VCaP (cell line): ENCODE measurements around the gene C12orf76.
"Not testable (repeated sequence)": the region's sequence is repeated elsewhere in the genome, so short reads cannot be mapped to it uniquely, and the experiment has no call there.

Experiments used
- H3K27ac ChIP-seq: fragments of 450-650 bp; 2 replicates; pipeline ENCODE4 v1.5.1; 2017
- TF ChIP-seq, protein P1 (sequence below): fragments of 450-650 bp; conservative IDR thresholded peaks from 2 replicates; pipeline ENCODE4 v1.5.1; 2017; ENCODE audit warnings: mild to moderate bottlenecking, moderate library complexity

Gene C12orf76

DNA sequence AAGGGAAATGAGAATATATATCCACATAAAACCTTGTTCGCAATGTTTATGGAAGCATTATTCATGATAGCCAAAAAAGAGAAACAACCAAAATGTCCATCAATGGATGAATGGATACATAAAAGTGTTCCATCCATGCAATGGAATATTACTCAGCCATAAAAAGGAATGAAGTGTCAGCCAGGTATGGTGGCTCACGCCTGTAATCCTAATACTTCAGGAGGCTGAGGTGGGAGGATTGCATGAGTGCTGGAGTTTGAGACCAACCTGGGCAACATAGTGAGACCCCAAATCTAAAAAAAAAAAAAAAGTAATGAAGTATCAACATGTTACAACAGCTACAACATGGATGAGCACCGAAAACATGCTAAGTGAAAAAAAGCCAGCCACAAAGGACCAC lies 23.6 kb upstream of the C12orf76 start:
- H3K27ac ChIP-seq = no peak overlapping the region
- TF ChIP-seq, protein P1, sequence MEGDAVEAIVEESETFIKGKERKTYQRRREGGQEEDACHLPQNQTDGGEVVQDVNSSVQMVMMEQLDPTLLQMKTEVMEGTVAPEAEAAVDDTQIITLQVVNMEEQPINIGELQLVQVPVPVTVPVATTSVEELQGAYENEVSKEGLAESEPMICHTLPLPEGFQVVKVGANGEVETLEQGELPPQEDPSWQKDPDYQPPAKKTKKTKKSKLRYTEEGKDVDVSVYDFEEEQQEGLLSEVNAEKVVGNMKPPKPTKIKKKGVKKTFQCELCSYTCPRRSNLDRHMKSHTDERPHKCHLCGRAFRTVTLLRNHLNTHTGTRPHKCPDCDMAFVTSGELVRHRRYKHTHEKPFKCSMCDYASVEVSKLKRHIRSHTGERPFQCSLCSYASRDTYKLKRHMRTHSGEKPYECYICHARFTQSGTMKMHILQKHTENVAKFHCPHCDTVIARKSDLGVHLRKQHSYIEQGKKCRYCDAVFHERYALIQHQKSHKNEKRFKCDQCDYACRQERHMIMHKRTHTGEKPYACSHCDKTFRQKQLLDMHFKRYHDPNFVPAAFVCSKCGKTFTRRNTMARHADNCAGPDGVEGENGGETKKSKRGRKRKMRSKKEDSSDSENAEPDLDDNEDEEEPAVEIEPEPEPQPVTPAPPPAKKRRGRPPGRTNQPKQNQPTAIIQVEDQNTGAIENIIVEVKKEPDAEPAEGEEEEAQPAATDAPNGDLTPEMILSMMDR = no peak

DNA sequence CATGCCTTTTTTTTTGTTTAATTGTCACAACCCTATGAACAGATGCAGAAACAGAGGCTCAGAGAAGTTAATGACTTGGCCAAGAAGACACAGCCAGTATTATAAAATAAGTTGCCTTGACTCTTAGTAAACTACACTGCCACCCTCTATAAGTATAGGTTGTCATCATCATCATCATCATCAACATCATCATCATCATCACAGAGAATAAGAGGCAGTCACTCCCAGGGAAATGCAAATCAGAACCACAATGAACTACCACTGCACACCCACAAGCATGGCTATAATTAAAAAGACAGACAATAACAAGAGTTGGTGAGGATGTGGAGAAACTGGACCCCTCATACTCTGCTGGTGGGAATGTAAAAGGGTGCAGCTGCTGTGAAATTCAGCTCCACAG lies 23.2 kb upstream of the C12orf76 start:
- TF ChIP-seq, protein P1 = no peak

DNA sequence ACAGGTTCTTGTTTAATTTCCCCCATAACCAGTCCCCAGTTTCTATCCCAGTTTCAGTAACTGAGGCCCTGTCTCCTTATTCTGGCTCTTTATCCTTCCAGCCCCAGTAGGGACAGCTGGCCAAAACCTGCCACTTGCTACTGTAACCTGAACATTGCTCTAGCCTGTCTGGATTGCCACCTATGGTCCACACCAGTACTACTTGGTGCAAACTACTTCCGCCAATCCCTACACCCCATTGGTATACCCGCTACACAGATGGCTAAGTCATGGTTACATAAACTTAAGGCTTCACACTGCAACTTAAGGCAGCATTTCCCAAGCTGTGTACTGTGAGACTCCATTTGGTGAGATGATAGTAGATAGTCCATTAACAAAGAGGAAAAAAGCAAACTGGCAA lies 20.3 kb upstream of the C12orf76 start:
- TF ChIP-seq, protein P1 = no peak
- no peak overlapping the region for H3K27ac ChIP-seq

More for the DNA sequence above, 23.2 kb upstream of the C12orf76 start:
- H3K27ac ChIP-seq = no peak overlapping the region

DNA sequence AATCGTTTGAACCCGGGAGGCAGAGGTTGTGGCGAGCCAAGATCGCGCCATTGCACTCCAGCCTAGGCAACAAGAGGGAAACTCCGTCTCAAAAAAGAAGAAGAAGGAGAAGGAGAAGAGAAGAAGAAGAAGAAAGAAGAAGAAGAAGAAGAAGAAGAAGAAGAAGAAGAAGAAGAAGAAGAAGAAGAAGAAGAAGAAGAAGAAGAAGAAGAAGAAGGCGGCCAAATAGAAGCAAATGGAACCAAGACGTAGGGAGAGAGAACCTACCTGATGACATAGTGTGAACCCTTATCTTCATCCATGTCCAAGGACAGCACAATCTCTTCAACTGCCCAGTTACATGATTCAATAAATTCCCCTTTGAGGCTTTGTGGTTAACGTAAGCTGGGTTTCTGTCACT lies 19.8 kb upstream of the C12orf76 start:
- H3K27ac ChIP-seq = not testable (repeated sequence)

DNA sequence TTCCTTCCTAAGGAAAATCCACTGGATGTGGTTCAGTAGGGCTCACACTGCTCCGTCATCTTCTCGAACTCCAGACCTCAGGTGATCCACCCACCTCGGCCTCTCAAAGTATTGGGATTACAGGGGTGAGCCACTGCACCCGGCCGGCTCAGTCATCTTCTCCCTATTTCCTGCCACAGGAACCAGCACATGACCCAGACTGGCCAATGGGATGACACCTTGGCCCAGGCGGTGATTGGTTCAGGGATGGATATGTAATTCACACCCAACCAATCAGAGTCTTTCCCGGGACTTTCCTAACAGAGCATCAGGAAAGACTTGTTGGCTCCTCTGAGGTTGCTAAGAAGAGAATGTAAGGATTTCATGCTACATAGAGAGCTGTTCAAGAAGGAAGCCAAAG lies 19.2 kb upstream of the C12orf76 start:
- TF ChIP-seq, protein P1 = no peak
- H3K27ac ChIP-seq = no peak overlapping the region

DNA sequence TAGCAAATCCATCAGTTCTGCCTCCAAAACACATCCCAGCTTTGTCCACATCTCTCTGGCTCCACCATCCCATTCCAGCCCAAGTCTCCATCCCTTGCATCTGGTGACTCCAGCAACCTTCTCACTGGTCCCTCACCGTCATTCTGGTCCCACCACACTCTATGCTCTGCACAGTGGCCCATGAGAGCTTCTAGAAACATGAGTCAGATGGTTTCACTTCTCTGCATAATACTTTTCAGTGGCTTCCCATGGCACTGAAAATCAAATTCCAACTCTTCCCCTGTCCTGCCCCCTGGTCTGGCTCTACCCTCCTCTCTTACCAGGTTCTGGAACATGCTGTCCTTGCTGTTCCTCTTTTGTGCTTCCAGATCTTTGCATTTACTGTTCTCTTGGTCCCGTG lies 17.2 kb upstream of the C12orf76 start:
- H3K27ac ChIP-seq = no peak overlapping the region
- TF ChIP-seq, protein P1 = no peak

DNA sequence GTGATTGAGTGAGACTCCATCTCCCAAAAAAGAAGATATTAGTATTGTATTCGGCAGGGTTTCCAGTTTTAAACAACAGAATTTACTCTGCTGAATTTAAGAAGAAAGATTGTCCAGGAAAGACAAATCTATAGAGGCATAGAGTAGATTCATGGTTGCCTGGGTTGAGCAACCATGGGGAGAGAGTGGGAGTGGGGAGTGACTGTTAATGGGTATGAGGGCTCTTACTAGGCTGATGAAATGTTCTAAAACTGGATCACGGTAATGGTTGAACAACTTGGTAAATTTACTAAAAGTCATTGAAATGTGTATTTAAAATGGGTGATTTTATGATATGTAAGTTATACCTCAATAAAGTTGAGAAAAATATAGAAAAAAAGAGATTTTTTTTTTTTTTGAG lies 13.9 kb upstream of the C12orf76 start:
- no peak overlapping the region for H3K27ac ChIP-seq
- TF ChIP-seq, protein P1 = no peak

DNA sequence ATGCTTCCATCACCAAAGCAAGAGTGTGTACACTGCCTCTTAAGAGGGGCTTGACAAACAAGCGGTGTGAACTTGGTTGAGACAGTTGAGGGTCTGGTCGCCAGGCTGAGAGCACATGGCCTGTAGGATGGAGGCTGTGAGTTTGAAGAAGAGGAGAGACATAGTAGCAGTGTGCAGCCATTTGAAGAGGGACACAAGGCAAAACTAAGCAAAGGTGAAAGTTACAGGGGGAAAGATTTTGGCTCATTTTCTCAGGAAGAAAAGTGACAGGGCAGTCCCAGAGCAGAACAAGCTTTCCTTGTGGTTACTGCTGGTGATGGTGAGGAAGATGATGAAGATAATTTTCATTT lies 11.3 kb upstream of the C12orf76 start:
- no peak overlapping the region for H3K27ac ChIP-seq
- TF ChIP-seq, protein P1 = no peak
